HepG2 (cell line): ENCODE results near the gene HMX1.

Experiments
- TBP ChIP-seq: sonication (generic); formaldehyde crosslinking; IDR thresholded peaks from 2 replicates; pipeline ENCODE4 v1.5.0; 2020; ENCODE audit warnings: missing genetic modification reagents
- TF ChIP-seq, protein P1 (sequence below): sonication (generic); formaldehyde crosslinking; IDR thresholded peaks from 2 replicates; pipeline ENCODE4 v1.4.0; 2020; ENCODE audit warnings: missing genetic modification reagents

- TF ChIP-seq, protein P1, sequence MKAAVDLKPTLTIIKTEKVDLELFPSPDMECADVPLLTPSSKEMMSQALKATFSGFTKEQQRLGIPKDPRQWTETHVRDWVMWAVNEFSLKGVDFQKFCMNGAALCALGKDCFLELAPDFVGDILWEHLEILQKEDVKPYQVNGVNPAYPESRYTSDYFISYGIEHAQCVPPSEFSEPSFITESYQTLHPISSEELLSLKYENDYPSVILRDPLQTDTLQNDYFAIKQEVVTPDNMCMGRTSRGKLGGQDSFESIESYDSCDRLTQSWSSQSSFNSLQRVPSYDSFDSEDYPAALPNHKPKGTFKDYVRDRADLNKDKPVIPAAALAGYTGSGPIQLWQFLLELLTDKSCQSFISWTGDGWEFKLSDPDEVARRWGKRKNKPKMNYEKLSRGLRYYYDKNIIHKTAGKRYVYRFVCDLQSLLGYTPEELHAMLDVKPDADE = no peak
- no peak for TF ChIP-seq TBP
Observed at GRCh38 chr4:8871417-8872401, at the start of gene HMX1.
